Kidney (tissue), 14 donors: Measurements from ENCODE around the gene TSPAN4. TPM values are rescaled to one million over a fixed set of nuclear protein-coding genes. Genes with fewer than 3 reads are reported as not detected.

Source experiments
- DNase-seq, 5 donors: peaks; one replicate each; pipeline ENCODE4 v3.0.0-alpha.2; 2013 to 2020
- FAIRE-seq: peaks from 2 replicates; lab custom pipeline; 2012; peaks lifted over from hg19 to GRCh38; lab: Jason Lieb, UNC
- H3K27ac ChIP-seq, 2 donors: one replicate each; pipeline ENCODE4 v1.7.0; 2013; ENCODE audit warnings: low read depth in 2 of 2, low read length in 2 of 2, inconsistent platforms in 1 of 2
- H3K27me3 ChIP-seq: one replicate; pipeline ENCODE4 v1.7.1; 2013; ENCODE audit warnings: low read length, inconsistent platforms; ENCODE audit not compliant: control insufficient read depth, insufficient read depth
- H3K36me3 ChIP-seq, 3 donors: one replicate each; pipeline versions ENCODE4 v1.7.0 to v1.7.1; 2013; ENCODE audit warnings: low read length in 3 of 3, control low read depth in 1 of 3, inconsistent platforms in 1 of 3; ENCODE audit not compliant: insufficient read depth in 3 of 3, control insufficient read depth in 2 of 3
- H3K4me1 ChIP-seq, 3 donors: one replicate each; pipeline versions ENCODE4 v1.7.0 to v1.7.1; 2013; ENCODE audit warnings: low read length in 3 of 3, inconsistent platforms in 1 of 3, low read depth in 1 of 3; ENCODE audit not compliant: control insufficient read depth in 2 of 3, insufficient read depth in 2 of 3
- H3K4me3 ChIP-seq, 3 donors: one replicate each; pipeline versions ENCODE4 v1.7.0 to v1.8.1; 2013; ENCODE audit warnings: low read length in 3 of 3, control low read depth in 1 of 3, inconsistent platforms in 1 of 3
- H3K9ac ChIP-seq, 3 donors: one replicate each; pipeline versions ENCODE4 v1.7.0 to v1.7.1; 2013; ENCODE audit warnings: low read length in 3 of 3, control low read depth in 1 of 3, inconsistent platforms in 1 of 3
- H3K9me3 ChIP-seq, 3 donors: one replicate each; pipeline versions ENCODE4 v1.7.0 to v1.7.1; 2013; ENCODE audit warnings: low read length in 3 of 3, control low read depth in 1 of 3, inconsistent platforms in 1 of 3; ENCODE audit not compliant: control insufficient read depth in 2 of 3, insufficient read depth in 1 of 3
- intact Hi-C: fragments of 100-400 bp; cut with DNase I; formaldehyde crosslinking; loops from one replicate; pipeline ENCODE4 v1.11.1; 2022
- polyA plus RNA-seq: library from polyadenylated mRNA; stranded (reverse); fragments of 350-450 nt; fragmentation: Illumina TruSeq; extraction: RNeasy Lipid Tissue Mini Kit (QIAGEN cat#74804); gene quantifications from one replicate; pipeline ENCODE4 v1.2.3, GENCODE V29; 2014; ENCODE audit warnings: low read depth, low replicate concordance; ENCODE audit not compliant: insufficient read depth
- total RNA-seq: library from RNA; stranded (reverse); fragmentation: NEBNext Ultra II Directional; extraction: Animal tissue kit (Norgen Biotek cat#: 25700); gene quantifications from one replicate; pipeline ENCODE4 v1.2.1, GENCODE V29; 2021
- TF ChIP-seq, protein P1 (sequence below): IDR thresholded peaks from 3 replicates; pipeline ENCODE4 v1.5.1; 2012; ENCODE audit warnings: mild to moderate bottlenecking, moderate library complexity, borderline replicate concordance; ENCODE audit not compliant: insufficient read depth; ENCODE audit errors: extremely low read depth
- donor health status: control.
- donor health status: control.
- donor health status: control.
- donor health status: control.
- donor health status: control.
- donor health status: DM: yes; HTN: yes; CAD: no.
- donor health status: Normal renal cell carcinoma (clear cell type).

TSPAN4 gene
- total and polyA plus RNA-seq, 2 donors from 2014 or later: 81.2 to 104 TPM

DNA sequence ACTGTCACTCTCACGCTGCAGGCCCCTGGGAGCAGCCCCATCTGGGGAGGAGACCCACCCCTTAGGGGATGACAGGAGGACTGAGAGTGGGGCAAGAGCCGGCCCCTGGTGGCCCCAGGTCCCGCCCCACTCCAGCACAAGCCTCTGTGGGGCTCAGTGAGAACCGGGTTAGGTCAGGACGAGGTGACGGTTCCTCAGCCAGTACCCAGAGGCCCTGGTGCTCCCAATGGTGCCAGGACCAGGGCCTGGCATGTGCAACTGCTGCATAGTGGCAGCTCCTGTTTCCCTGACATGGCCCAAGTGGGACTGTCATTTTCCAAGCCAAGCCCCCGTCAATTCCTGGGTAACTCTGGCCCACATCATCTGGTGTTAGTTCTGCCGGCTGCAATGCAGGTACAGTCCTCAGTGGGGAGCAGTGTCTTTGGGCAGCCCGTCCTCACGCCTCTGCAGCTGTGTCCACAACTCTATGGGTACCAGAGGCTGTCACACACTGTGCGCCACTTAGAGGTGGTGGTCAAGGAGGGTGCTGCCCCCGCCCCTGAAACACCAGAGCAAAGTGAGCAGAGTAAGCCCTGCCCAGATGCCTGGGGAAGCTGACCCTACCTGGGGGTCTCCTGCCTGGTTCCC is 52.0 kb downstream of the TSPAN4 start:
- DNase-seq (no peak), FAIRE-seq (no peak)
- intact Hi-C loops: no loop called here

DNA sequence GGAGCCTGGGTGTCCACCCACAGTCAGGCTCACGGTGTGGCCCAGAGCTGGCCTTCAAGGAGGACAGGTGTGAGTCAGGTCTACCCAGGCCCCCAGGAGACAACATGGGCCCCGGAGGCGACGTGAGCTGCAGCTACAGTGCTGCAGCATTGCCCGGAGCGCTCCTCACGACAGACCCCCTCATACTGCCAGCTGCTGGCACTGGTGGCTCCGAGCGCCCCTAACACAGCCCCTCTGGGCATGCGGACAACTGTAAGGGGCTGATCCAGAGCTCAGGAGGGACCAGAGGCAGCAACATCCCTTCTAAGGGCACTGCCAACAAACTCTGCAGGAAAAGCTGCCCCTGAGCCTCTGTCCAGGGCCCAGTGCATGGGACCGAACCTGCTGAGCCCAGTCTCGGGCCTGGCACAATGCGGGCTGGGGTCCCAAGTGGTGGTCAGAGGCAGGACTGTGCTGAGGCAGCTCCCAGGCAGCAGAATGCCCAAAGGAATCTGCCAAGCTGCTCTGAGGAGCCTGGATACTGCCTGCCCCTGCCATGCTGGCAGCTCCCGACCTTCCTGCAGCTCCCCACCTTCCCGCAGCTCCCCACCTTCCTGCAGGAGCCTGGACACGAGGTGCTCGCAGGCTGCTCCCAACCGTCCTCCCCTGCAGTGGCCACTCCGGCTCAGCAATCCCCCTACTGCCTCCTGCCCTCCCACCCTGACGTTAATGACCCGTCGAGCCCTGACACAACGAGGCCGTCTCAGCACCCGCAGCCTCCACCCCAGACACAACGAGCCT is 52.9 kb downstream of the TSPAN4 start:
- Histone ChIP-seq H3K9me3 (no peaks in the 10 kb centered on the region), H3K4me1 (no peaks in the 10 kb centered on the region), H3K4me3 (no peak overlapping the region), H3K9ac (no peak overlapping the region), H3K36me3 (peaks cover 0 to 7% (median under 1%) of the 10 kb centered on the region in 3 donors), H3K27ac (no peak overlapping the region), H3K27me3 (no peaks in the 10 kb centered on the region)
- peak in 1 of 5 donors; percentile 46 for DNase-seq
- FAIRE-seq: no peak
- TF ChIP-seq, protein P1, sequence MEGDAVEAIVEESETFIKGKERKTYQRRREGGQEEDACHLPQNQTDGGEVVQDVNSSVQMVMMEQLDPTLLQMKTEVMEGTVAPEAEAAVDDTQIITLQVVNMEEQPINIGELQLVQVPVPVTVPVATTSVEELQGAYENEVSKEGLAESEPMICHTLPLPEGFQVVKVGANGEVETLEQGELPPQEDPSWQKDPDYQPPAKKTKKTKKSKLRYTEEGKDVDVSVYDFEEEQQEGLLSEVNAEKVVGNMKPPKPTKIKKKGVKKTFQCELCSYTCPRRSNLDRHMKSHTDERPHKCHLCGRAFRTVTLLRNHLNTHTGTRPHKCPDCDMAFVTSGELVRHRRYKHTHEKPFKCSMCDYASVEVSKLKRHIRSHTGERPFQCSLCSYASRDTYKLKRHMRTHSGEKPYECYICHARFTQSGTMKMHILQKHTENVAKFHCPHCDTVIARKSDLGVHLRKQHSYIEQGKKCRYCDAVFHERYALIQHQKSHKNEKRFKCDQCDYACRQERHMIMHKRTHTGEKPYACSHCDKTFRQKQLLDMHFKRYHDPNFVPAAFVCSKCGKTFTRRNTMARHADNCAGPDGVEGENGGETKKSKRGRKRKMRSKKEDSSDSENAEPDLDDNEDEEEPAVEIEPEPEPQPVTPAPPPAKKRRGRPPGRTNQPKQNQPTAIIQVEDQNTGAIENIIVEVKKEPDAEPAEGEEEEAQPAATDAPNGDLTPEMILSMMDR: no peak
- intact Hi-C loops: no loop called here

More for the DNA sequence above, 52.0 kb downstream of the TSPAN4 start:
- H3K9me3 ChIP-seq: no peaks in the 10 kb centered on the region
- no peak overlapping the region for H3K4me3 ChIP-seq
- H3K27ac ChIP-seq: no peak overlapping the region
- no peak overlapping the region for H3K9ac ChIP-seq
- no peaks in the 10 kb centered on the region for H3K4me1 ChIP-seq
- TF ChIP-seq, protein P1: no peak
- H3K36me3 ChIP-seq: no peaks in the 10 kb centered on the region
- H3K27me3 ChIP-seq: no peaks in the 10 kb centered on the region

DNA sequence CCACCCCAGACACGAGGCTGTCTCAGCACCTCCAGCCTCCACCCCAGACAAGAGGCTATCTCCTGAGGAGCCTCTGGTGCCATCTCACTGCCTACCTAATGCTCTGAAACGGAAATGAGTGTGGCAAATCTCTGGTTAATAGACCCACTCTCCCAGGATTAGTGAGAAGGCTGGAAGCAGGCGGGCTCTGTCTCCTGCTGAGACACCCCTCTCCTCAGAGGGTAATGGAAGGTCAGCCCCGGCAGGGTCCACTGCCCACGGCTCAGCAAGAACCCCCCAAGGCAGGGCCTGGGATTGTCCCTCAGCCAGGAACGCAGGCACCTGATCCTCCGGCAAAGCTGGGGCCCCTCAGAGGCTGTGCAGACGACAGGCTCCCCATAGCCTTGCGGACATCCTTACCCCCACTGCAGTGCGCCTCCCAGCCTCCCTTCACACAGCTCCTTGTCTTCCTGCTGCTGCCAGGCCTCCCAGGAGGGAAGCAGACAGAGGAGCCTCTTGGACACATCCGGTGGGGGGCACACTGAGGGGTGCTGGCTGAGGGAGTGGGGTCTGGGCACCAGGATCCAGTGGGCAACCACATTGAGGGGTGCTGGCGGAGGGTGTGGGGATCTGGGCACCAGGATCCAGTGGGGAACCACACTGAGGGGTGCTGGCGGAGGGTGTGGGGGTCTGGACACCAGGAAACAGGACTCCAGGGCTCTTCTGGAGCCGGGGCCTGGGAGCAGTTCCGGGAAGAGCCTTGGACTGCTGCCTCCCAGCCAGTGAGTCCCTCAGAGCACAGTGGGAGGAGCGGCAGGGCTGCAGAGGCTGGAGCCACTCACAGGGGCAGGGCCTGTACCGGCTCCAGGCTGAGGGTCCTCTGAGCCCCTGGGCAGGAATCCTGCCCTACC is 54.8 kb downstream of the TSPAN4 start:
- Histone ChIP-seq H3K27me3 (no peaks in the 10 kb centered on the region), H3K27ac (no peak overlapping the region), H3K4me3 (no peak overlapping the region), H3K36me3 (peaks cover 4 to 24% (median 17%) of the 10 kb centered on the region in 3 donors), H3K9ac (no peak overlapping the region), H3K9me3 (no peaks in the 10 kb centered on the region), H3K4me1 (no peaks in the 10 kb centered on the region)
- no peak for FAIRE-seq
- intact Hi-C loops: no loop called here
- TF ChIP-seq, protein P1: no peak
- peak in 3 of 5 donors; percentile 40 to 55 (median 53) for DNase-seq
